ENCODE data around the gene ADAM10. TPM values are rescaled to one million over a fixed set of nuclear protein-coding genes. Genes with fewer than 3 reads are reported as not detected.
"Not testable (repeated sequence)": the region's sequence is repeated elsewhere in the genome, so short reads cannot be mapped to it uniquely, and the experiment has no call there.

Gene ADAM10
- total RNA-seq, 1 donor from 2014 or later, result 125 TPM

DNA sequence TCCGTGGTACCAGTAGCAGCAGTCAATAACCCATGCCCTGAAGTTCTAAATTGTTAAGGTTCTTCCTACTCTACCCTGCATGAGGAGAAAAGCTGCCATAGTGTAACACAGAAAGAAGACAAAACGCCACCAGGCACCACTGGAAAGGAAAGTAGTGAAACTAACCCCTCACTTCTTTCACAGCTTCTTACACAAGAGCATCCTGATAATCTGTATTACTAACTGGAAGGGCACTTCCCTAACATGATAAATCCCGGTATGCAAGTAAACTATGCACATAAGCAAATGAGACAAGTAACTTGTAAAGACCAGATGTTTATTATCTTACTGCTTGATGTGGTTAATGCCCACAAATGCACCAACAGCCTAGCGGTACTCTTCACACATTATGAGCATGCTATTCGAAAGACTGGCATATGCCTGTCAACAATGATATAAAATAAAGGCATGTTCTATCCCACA lies 141.3 kb downstream of the ADAM10 start:
- DNase-seq (ENCODE audit: low read depth), result no peak
- no peak overlapping the region for H3K4me3 ChIP-seq (ENCODE audit: low read depth, low read length)
- TF ChIP-seq, protein P1, sequence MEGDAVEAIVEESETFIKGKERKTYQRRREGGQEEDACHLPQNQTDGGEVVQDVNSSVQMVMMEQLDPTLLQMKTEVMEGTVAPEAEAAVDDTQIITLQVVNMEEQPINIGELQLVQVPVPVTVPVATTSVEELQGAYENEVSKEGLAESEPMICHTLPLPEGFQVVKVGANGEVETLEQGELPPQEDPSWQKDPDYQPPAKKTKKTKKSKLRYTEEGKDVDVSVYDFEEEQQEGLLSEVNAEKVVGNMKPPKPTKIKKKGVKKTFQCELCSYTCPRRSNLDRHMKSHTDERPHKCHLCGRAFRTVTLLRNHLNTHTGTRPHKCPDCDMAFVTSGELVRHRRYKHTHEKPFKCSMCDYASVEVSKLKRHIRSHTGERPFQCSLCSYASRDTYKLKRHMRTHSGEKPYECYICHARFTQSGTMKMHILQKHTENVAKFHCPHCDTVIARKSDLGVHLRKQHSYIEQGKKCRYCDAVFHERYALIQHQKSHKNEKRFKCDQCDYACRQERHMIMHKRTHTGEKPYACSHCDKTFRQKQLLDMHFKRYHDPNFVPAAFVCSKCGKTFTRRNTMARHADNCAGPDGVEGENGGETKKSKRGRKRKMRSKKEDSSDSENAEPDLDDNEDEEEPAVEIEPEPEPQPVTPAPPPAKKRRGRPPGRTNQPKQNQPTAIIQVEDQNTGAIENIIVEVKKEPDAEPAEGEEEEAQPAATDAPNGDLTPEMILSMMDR (IDR thresholded peaks at IDR 0.05; ENCODE audit: insufficient read depth, low read length, poor library complexity, severe bottlenecking), result no peak
- H3K27me3 ChIP-seq (ENCODE audit: control insufficient read depth, insufficient read depth, low read length), result no peaks in the 10 kb centered on the region
- peaks cover 1% of the 10 kb centered on the region for H3K36me3 ChIP-seq (ENCODE audit: control insufficient read depth, insufficient read depth, low read length)

DNA sequence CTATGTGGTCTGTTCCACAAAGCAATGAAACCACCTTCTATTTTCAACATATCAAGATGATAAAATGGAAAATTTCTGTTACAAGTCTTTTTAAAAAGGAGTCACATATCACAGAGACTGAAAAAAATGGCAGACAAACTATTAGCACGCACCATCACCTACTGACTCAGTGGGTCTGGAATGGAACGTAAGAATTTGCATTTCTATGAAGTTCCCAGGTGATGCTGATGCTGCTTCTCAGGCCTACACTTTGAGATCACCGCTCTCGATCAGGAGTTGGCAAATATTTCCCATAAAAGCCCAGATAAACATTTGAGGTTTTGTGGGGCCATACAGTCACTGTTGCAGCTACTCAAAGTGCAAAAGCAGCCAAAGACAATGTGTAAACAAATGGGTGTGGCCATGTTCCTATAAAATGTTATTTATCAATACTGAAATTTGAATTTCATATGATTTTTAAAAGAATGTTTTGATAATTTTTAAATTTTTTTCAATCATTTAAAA lies 142.9 kb downstream of the ADAM10 start:
- Histone ChIP-seq H3K36me3 (ENCODE audit: control insufficient read depth, insufficient read depth, low read length) (peaks cover 1% of the 10 kb centered on the region), H3K27me3 (ENCODE audit: control insufficient read depth, insufficient read depth, low read length) (no peaks in the 10 kb centered on the region), H3K4me3 (ENCODE audit: low read depth, low read length) (no peak overlapping the region)
- TF ChIP-seq, protein P1 (IDR thresholded peaks at IDR 0.05; ENCODE audit: insufficient read depth, low read length, poor library complexity, severe bottlenecking), result no peak
- DNase-seq (ENCODE audit: low read depth), result no peak

- no peaks in the 10 kb centered on the region for H3K27me3 ChIP-seq (ENCODE audit: control insufficient read depth, insufficient read depth, low read length)
- no peak for DNase-seq (ENCODE audit: low read depth)
- peaks cover 1% of the 10 kb centered on the region for H3K36me3 ChIP-seq (ENCODE audit: control insufficient read depth, insufficient read depth, low read length)
- TF ChIP-seq, protein P1 (IDR thresholded peaks at IDR 0.05; ENCODE audit: insufficient read depth, low read length, poor library complexity, severe bottlenecking), result no peak
- no peak overlapping the region for H3K4me3 ChIP-seq (ENCODE audit: low read depth, low read length)
These were observed 143.5 kb downstream of the ADAM10 start for GRCh38 chr15:58605931-58606530.

DNA sequence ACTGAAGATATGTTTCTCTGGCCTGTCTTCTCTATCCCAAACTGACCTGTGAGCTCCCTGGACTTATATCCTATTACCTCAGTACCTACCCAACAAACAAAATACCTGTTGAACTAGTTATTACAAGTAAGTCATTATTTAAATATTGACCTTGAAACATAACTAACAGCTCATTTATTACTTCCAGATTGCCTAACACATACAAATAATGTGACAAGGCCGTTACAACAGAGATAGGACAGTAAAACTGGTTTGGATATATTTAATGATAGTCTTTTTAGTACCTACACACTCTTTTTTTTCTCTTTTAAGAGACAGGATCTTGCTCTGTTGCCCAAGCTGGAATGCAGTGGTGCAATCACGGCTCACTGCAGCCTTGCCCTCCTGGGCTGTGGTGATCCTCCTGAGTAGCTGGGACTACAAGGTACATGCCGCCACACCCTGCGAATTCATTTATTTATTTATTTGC lies 145.0 kb downstream of the ADAM10 start:
- no peak for DNase-seq (ENCODE audit: low read depth)
- peaks cover 1% of the 10 kb centered on the region for H3K36me3 ChIP-seq (ENCODE audit: control insufficient read depth, insufficient read depth, low read length)

GRCh38 chr15:58603927-58604326 lies 145.6 kb downstream of the ADAM10 start:
- DNase-seq (ENCODE audit: low read depth); H3K36me3 ChIP-seq (ENCODE audit: control insufficient read depth, insufficient read depth, low read length): not testable (repeated sequence)

More for the DNA sequence above, 145.0 kb downstream of the ADAM10 start:
- H3K4me3 ChIP-seq (ENCODE audit: low read depth, low read length), result no peak overlapping the region
- TF ChIP-seq, protein P1 (IDR thresholded peaks at IDR 0.05; ENCODE audit: insufficient read depth, low read length, poor library complexity, severe bottlenecking), result no peak
- H3K27me3 ChIP-seq (ENCODE audit: control insufficient read depth, insufficient read depth, low read length), result no peaks in the 10 kb centered on the region

GRCh38 chr15:58602823-58603222 lies 146.7 kb downstream of the ADAM10 start:
- Histone ChIP-seq H3K36me3 (ENCODE audit: control insufficient read depth, insufficient read depth, low read length) (peaks cover 4% of the 10 kb centered on the region), H3K27me3 (ENCODE audit: control insufficient read depth, insufficient read depth, low read length) (no peaks in the 10 kb centered on the region), H3K4me3 (ENCODE audit: low read depth, low read length) (no peak overlapping the region)
- TF ChIP-seq, protein P1 (IDR thresholded peaks at IDR 0.05; ENCODE audit: insufficient read depth, low read length, poor library complexity, severe bottlenecking), result no peak
- no peak for DNase-seq (ENCODE audit: low read depth)

More at GRCh38 chr15:58603927-58604326, 145.6 kb downstream of the ADAM10 start:
- H3K27me3 ChIP-seq (ENCODE audit: control insufficient read depth, insufficient read depth, low read length); H3K4me3 ChIP-seq (ENCODE audit: low read depth, low read length): not testable (repeated sequence)
